Stimulated activated CD8-positive, alpha-beta memory T cell treated with anti-CD3 and anti-CD28 coated beads, Interleukin-15, amount 100 ng/mL, for 4 hours (primary cell): ENCODE data around the gene YBX1.
"Not testable (repeated sequence)": the region's sequence is repeated elsewhere in the genome, so short reads cannot be mapped to it uniquely, and the experiment has no call there.

Source experiments
- DNase-seq, 2 donors: peaks; one replicate each; pipeline ENCODE4 v3.0.0-alpha.2; 2020; ENCODE audit warnings: low read depth in 2 of 2

YBX1 gene

DNA sequence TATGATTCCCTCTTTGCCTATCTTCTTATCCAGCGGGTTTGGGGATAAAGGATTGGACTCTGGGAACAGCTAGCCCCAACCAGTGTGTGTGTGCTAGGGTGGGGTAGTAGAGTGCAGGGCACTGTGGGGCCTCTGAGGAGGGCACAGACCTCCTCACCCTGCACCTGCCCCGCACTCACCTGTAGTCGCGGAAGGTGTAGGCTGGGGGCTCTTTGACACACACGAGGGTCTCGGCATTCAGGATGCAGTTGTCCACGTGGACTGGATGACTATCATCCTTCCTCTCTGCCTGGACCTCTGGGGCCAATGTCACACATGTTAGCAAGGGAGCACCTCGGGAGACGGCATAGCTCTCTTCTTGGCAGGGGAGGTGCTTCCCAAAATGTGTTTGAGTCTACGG, 65.8 kb downstream of the YBX1 start:
- DNase-seq, result no peak

DNA sequence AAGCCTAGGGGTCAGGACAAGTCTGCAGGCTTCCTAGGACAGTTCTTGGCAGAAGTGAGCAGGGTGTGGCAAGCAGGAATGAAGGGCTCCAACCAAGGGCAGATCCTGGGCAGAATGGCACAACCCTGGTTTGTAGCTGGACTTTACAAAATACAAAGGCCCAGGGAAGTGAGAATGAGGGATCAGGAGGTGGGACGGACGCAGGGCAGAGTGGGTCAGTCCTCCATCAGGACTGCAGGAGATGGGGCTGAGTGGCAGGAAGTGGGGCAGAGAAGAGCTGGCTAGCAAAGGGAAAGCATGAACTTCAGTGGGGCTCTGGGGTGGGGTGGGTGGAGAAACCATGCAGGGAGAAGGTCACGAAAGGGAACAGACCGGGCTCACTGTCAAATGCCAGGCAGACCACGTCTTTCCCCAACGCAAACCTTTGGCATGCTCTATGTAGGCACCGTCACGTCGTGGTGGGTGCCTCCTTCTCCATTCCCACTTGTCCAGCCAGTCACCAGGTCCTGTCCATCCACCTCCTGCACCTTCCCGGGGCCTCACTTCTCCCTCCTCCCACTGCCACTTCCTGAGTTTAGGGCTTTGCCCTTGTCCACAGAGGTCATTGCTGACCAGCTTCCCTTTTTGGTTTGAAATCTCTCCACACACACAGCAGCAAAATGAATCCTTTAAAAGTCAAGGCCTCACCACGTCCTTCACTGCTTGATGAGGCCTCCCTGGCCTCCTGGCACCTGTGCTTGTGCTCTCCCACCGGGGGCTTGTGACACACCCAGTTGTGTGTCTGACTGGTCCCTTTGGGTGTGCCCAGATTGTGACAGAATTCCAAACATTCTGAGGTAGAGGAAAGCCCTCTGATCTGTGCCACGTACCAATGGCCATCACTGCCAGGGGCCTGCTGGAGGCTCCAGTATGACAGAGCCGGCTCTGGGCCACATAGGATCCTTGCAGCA, 66.5 kb downstream of the YBX1 start:
- DNase-seq, result no peak

DNA sequence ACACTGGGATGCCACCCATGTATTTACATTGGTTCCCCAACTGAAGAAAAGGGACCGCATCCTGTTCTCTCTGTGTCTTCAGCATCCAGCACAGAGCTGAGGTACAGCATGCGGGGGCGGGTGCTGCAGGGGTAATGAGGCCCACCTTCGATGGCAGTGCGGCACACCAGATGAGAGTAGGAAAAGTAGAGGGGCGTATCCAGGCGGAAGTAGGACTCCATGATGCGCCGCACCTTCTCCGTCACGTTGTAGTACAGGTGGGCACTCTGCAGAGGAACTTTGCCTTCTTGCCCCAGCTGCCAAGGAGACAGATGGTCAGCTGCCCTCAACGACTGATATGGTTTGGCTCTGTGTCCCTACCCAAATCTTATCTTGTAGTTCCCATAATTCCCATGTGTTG, 67.8 kb downstream of the YBX1 start:
- no peak for DNase-seq

DNA sequence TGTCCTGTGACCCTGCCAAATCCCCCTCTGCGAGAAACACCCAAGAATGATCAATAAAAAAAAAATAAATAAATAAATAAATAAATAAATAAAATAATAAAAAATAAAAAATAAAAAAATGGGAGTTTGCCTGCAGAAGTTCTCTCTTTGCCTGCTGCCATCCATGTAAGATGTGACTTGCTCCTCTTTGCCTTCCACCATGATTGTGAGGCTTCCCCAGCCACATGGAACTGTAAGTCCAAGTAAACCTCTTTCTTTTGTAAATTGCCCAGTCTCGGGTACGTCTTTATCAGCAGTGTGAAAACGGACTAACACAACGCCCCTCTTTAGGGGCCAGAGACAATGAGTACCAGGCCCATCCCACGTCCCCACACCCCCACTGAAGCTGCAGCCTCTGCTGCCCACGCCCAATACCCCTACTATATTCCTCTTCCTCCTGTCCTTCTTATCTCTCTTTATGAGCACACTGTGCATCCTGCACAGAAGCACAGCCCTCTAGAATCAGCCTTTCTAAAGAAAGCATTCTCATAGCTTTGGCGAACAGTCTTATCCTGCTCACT, 69.4 kb downstream of the YBX1 start:
- not testable (repeated sequence) for DNase-seq

DNA sequence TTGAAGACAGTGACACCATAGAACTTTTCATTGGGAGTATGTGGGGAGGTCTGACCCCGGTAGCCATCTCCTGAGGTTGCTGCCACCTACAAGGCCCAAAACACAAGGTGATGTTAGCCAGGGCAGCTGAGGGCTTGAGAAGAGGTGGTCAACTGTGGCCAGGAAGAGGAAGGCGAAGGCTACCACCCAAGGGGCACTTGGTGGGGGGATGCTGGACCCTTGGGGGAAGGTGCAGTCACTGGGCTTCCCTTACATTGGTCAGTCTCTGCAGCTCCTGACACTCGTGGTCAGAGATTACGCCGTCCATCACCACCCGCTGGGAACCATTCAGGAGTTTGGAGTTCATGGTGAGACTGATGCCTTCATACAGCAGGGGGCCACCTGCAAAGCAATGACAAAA, 70.1 kb downstream of the YBX1 start:
- DNase-seq, result no peak

DNA sequence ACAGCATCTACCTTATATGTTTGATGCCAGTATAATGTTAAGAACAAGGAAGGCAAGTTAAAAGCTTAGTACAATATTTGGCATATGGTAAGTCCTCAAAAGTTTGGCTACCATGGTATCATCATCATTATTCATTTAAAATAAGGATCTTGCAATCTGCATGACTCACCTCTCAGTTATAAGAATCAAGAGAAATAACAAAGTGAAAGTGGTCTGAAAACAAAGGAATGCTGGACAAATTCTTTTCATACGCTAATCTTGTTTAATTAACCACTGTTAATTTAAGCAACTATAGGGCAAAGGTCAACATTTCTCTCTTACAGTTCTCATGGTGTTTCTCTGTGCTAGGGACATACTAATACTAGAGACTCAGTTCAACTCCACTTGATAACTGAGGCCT, 70.9 kb downstream of the YBX1 start:
- DNase-seq, result no peak
